HG02970 (cell line): ENCODE results near the gene NT5M.
"Not testable (repeated sequence)": the region's sequence is repeated elsewhere in the genome, so short reads cannot be mapped to it uniquely, and the experiment has no call there.

Experiments
- ATAC-seq: cut with Tn5 transposase; IDR thresholded peaks from one replicate; pipeline ENCODE4 v1.9.1; 2021; ENCODE audit warnings: mild to moderate bottlenecking, moderate library complexity, moderate number of reproducible peaks; ENCODE audit not compliant: unreplicated experiment, low FRiP score

NT5M gene

GRCh38 chr17:17303010-17303846 lies at the start of gene NT5M:
Gene NT5M, plus strand, starts transcription at chr17:17303373. Its CDS starts 178 bp downstream, at chr17:17303551.
- ATAC-seq = peak; percentile 62

GRCh38 chr17:17253406-17253805 lies 49.8 kb upstream of the NT5M start:
- no peak for ATAC-seq

GRCh38 chr17:17254036-17254435 lies 49.1 kb upstream of the NT5M start:
- ATAC-seq = no peak

GRCh38 chr17:17255689-17256088 lies 47.5 kb upstream of the NT5M start:
- not testable (repeated sequence) for ATAC-seq

GRCh38 chr17:17256316-17256715 lies 46.9 kb upstream of the NT5M start:
- ATAC-seq = no peak

GRCh38 chr17:17258011-17258410 lies 45.2 kb upstream of the NT5M start:
- ATAC-seq = no peak

GRCh38 chr17:17258998-17259397 lies 44.2 kb upstream of the NT5M start:
- no peak for ATAC-seq

GRCh38 chr17:17264430-17264829 lies 38.7 kb upstream of the NT5M start:
- ATAC-seq = no peak

- ATAC-seq = no peak
Observed at GRCh38 chr17:17269926-17270773, 33.0 kb upstream of the NT5M start.

GRCh38 chr17:17275971-17276370 lies 27.2 kb upstream of the NT5M start:
- ATAC-seq = no peak

- not testable (repeated sequence) for ATAC-seq
Observed at GRCh38 chr17:17277431-17277830, 25.7 kb upstream of the NT5M start.

GRCh38 chr17:17279316-17279715 lies 23.9 kb upstream of the NT5M start:
- no peak for ATAC-seq

GRCh38 chr17:17280613-17281549 lies 22.3 kb upstream of the NT5M start, which contains the start of gene COPS3:
Gene COPS3, minus strand, starts transcription at chr17:17281246. Its CDS starts 60 bp downstream, at chr17:17281186.
- peak; percentile 93 for ATAC-seq

GRCh38 chr17:17285951-17286350 lies 17.2 kb upstream of the NT5M start:
- no peak for ATAC-seq

GRCh38 chr17:17289086-17289485 lies 14.1 kb upstream of the NT5M start:
- no peak for ATAC-seq

- ATAC-seq = no peak
Observed at GRCh38 chr17:17289701-17290100, 13.5 kb upstream of the NT5M start.

GRCh38 chr17:17295141-17295540 lies 8.0 kb upstream of the NT5M start:
- no peak for ATAC-seq

- ATAC-seq = no peak
Observed at GRCh38 chr17:17297217-17297616, 6.0 kb upstream of the NT5M start.

GRCh38 chr17:17298108-17298507 lies 5.1 kb upstream of the NT5M start:
- no peak for ATAC-seq
